ENCODE measurements around the gene LYSMD1. TPM values are rescaled to one million over a fixed set of nuclear protein-coding genes. Genes with fewer than 3 reads are reported as not detected.

Gene LYSMD1
- polyA plus RNA-seq, 1 of the 3 experiments (the other 2 are of a cell fraction), result 4.5 TPM

DNA sequence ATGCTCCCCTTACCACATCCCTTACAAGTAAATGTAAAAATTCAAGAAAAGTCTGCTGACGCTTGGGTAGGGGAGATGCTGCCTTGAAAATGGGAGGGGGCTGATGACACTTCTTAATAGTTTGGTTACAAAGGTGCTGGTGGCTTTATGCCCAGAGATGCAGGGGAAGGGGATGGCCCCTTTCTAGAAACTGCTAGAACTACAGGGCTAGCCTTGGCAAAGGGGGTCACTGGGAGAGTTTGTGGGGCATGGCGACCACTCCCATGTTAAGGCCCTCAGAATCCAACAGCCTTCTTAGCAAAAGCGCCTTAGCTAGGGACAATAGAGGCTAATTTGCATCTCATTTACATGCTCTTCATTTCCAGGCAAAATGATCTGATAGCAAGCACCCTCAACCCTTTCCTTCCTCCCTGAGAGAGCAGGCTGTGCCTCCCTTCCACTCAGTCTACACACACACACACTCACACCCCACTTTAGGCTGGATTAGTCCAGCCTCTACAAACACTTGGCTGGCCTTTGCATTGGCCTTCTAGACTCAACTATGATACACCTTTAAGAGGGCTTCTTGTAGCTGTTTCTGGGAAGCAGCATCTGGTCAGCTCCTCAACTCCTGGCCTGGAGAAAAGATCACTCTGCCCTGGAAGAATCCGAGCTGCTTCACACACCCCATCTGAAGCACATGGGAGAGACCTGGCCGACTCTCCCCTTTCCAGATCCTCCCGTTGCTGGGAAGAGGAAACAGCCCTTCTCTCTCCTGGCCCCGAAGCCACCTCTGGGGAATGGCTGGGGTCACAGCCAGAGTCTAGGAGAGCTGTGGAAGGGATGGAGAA, 21.0 kb downstream of the LYSMD1 start:
- H3K36me3 ChIP-seq (replicated peaks in 1 of 2; ENCODE audit: control insufficient read depth in 1 of 2, insufficient read depth in 2 of 2, low read length in 1 of 2), result no peaks in the 10 kb centered on the region
- POLR2A ChIA-PET, result interaction anchor here (0.6 kb wide), 1 partner anchor 141 kb away, joined by 4 read pairs; no protein-coding TSS in a partner anchor
- H3K27ac ChIP-seq (ENCODE audit: low read depth in 2 of 2, low read length in 1 of 2), result no peak overlapping the region
- no peaks in the 10 kb centered on the region for H3F3A ChIP-seq (replicated peaks; ENCODE audit: insufficient read depth)
- H3K4me2 ChIP-seq, result peak overlapping the region; percentile 98; the same call in 1 of the 2 replicates
- TF ChIP-seq REST (IDR thresholded peaks at IDR 0.05; ENCODE audit: low read depth, low read length) (peak; percentile 37; the same call in 1 of the 2 replicates), FOXJ3 (CRISPR knock-in tag; IDR thresholded peaks at IDR 0.05) (no peak)
- WGBS (ENCODE audit: low lambda C conversion rate), result 98% methylated on average over 6 of the region's 7 CpGs
- CTCF ChIA-PET, result interaction anchor here (1.1 to 6.8 kb wide), 3 partner anchors 11 to 97 kb away, joined by 4 to 40 read pairs (median 11); partner anchors contain the start of genes C1orf56 and TNFAIP8L2
- no peaks in the 10 kb centered on the region for H3K9me2 ChIP-seq
- no peaks in the 10 kb centered on the region for H4K20me1 ChIP-seq (ENCODE audit: insufficient read depth)
- no peak overlapping the region; a peak in 1 of 4 replicates for H3K4me3 ChIP-seq (ENCODE audit: low read depth in 2 of 2, low read length in 1 of 2)
- H3K9ac ChIP-seq, result no peak overlapping the region
- no peaks in the 10 kb centered on the region for H3K9me3 ChIP-seq
- no peaks in the 10 kb centered on the region for H3K27me3 ChIP-seq (ENCODE audit: insufficient read depth)
- peaks cover 0 to 21% of the 10 kb centered on the region in 2 experiments; a peak in 1 of 4 replicates for H3K4me1 ChIP-seq (ENCODE audit: control insufficient read depth in 1 of 2, insufficient read depth in 2 of 2, low read depth in 1 of 2, low read length in 1 of 2)
- peak; percentile 26 for DNase-seq
- H3K79me2 ChIP-seq (ENCODE audit: insufficient read depth), result no peaks in the 10 kb centered on the region
- no peak overlapping the region for H2AFZ ChIP-seq (ENCODE audit: low read depth)

DNA sequence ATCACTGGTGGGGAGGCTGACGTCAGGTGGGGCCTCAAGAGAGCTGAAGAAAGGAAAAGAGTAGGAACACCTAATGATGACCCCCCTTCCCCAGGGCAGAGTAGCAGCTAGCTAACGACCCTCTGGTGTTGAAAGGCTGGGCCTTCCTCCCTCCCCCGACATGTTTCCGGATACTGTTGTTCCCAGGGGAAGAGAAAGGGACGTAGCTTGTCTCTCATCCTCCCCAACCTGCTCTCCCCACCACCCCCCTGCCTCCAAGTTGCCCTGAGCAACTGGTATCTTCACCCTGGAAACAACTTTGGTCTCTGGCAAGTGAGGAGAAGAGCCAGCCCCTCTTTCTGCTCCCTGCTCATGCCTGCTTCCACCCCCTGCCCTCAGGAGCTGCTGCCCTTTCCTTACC, 21.7 kb downstream of the LYSMD1 start:
- DNase-seq, result peak; percentile 13
- no peaks in the 10 kb centered on the region for H3K36me3 ChIP-seq (replicated peaks in 1 of 2; ENCODE audit: control insufficient read depth in 1 of 2, insufficient read depth in 2 of 2, low read length in 1 of 2)
- no peak overlapping the region for H3K9ac ChIP-seq
- no peak overlapping the region for H3K27ac ChIP-seq (ENCODE audit: low read depth in 2 of 2, low read length in 1 of 2)
- ChIA-PET POLR2A (no interaction called here), CTCF (interaction anchor here (1.1 to 6.8 kb wide), 4 partner anchors 12 to 119 kb away, joined by 4 to 40 read pairs (median 8); partner anchors contain the start of genes C1orf56 and TNFAIP8L2)
- no peak overlapping the region for H2AFZ ChIP-seq (ENCODE audit: low read depth)
- peaks cover 0 to 21% of the 10 kb centered on the region in 2 experiments; a peak in 1 of 4 replicates for H3K4me1 ChIP-seq (ENCODE audit: control insufficient read depth in 1 of 2, insufficient read depth in 2 of 2, low read depth in 1 of 2, low read length in 1 of 2)
- H3K9me3 ChIP-seq, result no peaks in the 10 kb centered on the region
- no peak overlapping the region for H3K4me3 ChIP-seq (ENCODE audit: low read depth in 2 of 2, low read length in 1 of 2)
- no peaks in the 10 kb centered on the region for H3F3A ChIP-seq (replicated peaks; ENCODE audit: insufficient read depth)
- 83% methylated on average over 5 of the region's 5 CpGs for WGBS (ENCODE audit: low lambda C conversion rate)
- no peaks in the 10 kb centered on the region for H3K27me3 ChIP-seq (ENCODE audit: insufficient read depth)
- H3K4me2 ChIP-seq, result no peak overlapping the region
- H4K20me1 ChIP-seq (ENCODE audit: insufficient read depth), result no peaks in the 10 kb centered on the region
- no peaks in the 10 kb centered on the region for H3K79me2 ChIP-seq (ENCODE audit: insufficient read depth)
- H3K9me2 ChIP-seq, result no peaks in the 10 kb centered on the region
- no peak for TF ChIP-seq MEF2A (IDR thresholded peaks at IDR 0.05; ENCODE audit: borderline replicate concordance, low read depth)
- TF ChIP-seq REST (IDR thresholded peaks at IDR 0.05; ENCODE audit: low read depth, low read length), result no peak
- no peak for TF ChIP-seq GABPA (IDR thresholded peaks at IDR 0.05; ENCODE audit: low read depth)
- TF ChIP-seq TCF12 (IDR thresholded peaks at IDR 0.05), result no peak
- no peak for TF ChIP-seq RFX5 (IDR thresholded peaks at IDR 0.05; ENCODE audit: low read length)
- no peak for TF ChIP-seq CHD2 (IDR thresholded peaks at IDR 0.05; ENCODE audit: low read length, partially characterized antibody)
- TF ChIP-seq PBX3 (IDR thresholded peaks at IDR 0.05), result no peak
- TF ChIP-seq SIN3A (IDR thresholded peaks at IDR 0.05; ENCODE audit: borderline replicate concordance, low read depth, low read length), result no peak
- no peak for TF ChIP-seq CTCF (IDR thresholded peaks at IDR 0.05)
- no peak for TF ChIP-seq RXRA (IDR thresholded peaks at IDR 0.05; ENCODE audit: borderline replicate concordance, low read depth)
- TF ChIP-seq RAD21 (IDR thresholded peaks at IDR 0.05; ENCODE audit: low read length), result no peak
- no peak for TF ChIP-seq MXI1 (IDR thresholded peaks at IDR 0.05; ENCODE audit: low read depth, low read length)
- no peak for TF ChIP-seq USF1 (IDR thresholded peaks at IDR 0.05; ENCODE audit: borderline replicate concordance, low read depth)
